ACC112 (cell line): ENCODE results near the gene RASA3.
"Not testable (repeated sequence)": the region's sequence is repeated elsewhere in the genome, so short reads cannot be mapped to it uniquely, and the experiment has no call there.

Source experiments
- H2AFZ ChIP-seq: fragments of 200-600 bp; sonication (generic); one replicate; pipeline ENCODE4 v1.6.0; 2017; ENCODE audit warnings: antibody characterized with exemption, low read length; ENCODE audit not compliant: unreplicated experiment
- H3K27ac ChIP-seq: fragments of 200-600 bp; sonication (generic); 2 replicates; pipeline ENCODE4 v1.5.1; 2014; ENCODE audit warnings: low read depth, mild to moderate bottlenecking, antibody characterized with exemption, low read length, moderate library complexity
- H3K27me3 ChIP-seq: fragments of 200-600 bp; sonication (generic); 2 replicates; pipeline ENCODE4 v1.6.1; 2014; ENCODE audit warnings: mild to moderate bottlenecking, antibody characterized with exemption, low read length, moderate library complexity, mixed read lengths; ENCODE audit not compliant: insufficient read depth
- H3K36me3 ChIP-seq: fragments of 200-600 bp; sonication (generic); 2 replicates; pipeline ENCODE4 v1.6.1; 2016; ENCODE audit warnings: mild to moderate bottlenecking, antibody characterized with exemption, low read length, moderate library complexity, mixed read lengths; ENCODE audit not compliant: insufficient read depth
- H3K4me1 ChIP-seq: fragments of 200-600 bp; sonication (generic); one replicate; pipeline ENCODE4 v1.6.1; 2016; ENCODE audit warnings: low read length, mixed read lengths; ENCODE audit not compliant: insufficient read depth, unreplicated experiment, control insufficient read depth
- H3K4me3 ChIP-seq: fragments of 200-600 bp; sonication (generic); 2 replicates; pipeline ENCODE4 v1.5.1; 2014; ENCODE audit warnings: mild to moderate bottlenecking, low read depth, low read length
- H3K79me2 ChIP-seq: fragments of 200-600 bp; sonication (generic); one replicate; pipeline ENCODE4 v1.6.0; 2016; ENCODE audit warnings: low read length; ENCODE audit not compliant: control insufficient read depth, unreplicated experiment, insufficient read depth

RASA3 gene

GRCh38 chr13:114155320-114155719 lies 22.9 kb upstream of the RASA3 start:
- Histone ChIP-seq H3K27ac (no peak overlapping the region), H3K4me3 (no peak overlapping the region), H2AFZ (no peak overlapping the region), H3K4me1 (no peaks in the 10 kb centered on the region), H3K79me2 (no peaks in the 10 kb centered on the region), H3K27me3 (peaks cover 3% of the 10 kb centered on the region; the same call in 1 of the 2 replicates), H3K36me3 (no peaks in the 10 kb centered on the region)

DNA sequence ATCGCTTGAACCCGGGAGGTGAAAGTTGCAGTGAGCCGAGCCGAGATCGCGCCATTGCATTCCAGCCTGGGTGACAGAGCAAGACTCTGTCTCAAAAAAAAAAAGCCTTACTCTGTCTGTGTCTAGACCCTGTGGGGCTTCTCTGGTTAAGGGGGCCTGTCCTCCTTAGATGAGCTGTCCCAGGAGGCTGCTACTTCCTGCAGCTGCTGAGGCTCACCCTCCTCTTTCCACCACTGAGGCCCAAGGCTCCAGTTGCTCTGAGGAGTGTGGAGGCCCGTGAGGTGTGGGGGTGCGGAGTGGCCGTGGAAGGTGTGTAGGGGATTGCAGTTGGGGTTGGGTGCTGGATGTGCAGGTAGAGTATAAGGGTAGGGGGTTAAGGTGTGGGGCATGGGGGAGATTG lies 22.1 kb upstream of the RASA3 start:
- Histone ChIP-seq H3K4me3 (no peak overlapping the region), H2AFZ (no peak overlapping the region), H3K27me3 (peaks cover 3% of the 10 kb centered on the region; the same call in 1 of the 2 replicates), H3K4me1 (no peaks in the 10 kb centered on the region), H3K36me3 (no peaks in the 10 kb centered on the region), H3K27ac (no peak overlapping the region), H3K79me2 (no peaks in the 10 kb centered on the region)

GRCh38 chr13:114153485-114154080 lies 21.2 kb upstream of the RASA3 start:
- Histone ChIP-seq H3K27ac (no peak overlapping the region), H3K79me2 (no peaks in the 10 kb centered on the region), H2AFZ (no peak overlapping the region), H3K27me3 (peaks cover 3% of the 10 kb centered on the region; the same call in 1 of the 2 replicates), H3K4me1 (no peaks in the 10 kb centered on the region), H3K4me3 (no peak overlapping the region), H3K36me3 (no peaks in the 10 kb centered on the region)

GRCh38 chr13:114152831-114153371 lies 20.5 kb upstream of the RASA3 start:
- Histone ChIP-seq H3K27me3 (peaks cover 3% of the 10 kb centered on the region; the same call in 1 of the 2 replicates), H3K27ac (no peak overlapping the region), H3K79me2 (no peaks in the 10 kb centered on the region), H3K4me3 (no peak overlapping the region), H3K4me1 (no peaks in the 10 kb centered on the region), H2AFZ (no peak overlapping the region), H3K36me3 (no peaks in the 10 kb centered on the region)

DNA sequence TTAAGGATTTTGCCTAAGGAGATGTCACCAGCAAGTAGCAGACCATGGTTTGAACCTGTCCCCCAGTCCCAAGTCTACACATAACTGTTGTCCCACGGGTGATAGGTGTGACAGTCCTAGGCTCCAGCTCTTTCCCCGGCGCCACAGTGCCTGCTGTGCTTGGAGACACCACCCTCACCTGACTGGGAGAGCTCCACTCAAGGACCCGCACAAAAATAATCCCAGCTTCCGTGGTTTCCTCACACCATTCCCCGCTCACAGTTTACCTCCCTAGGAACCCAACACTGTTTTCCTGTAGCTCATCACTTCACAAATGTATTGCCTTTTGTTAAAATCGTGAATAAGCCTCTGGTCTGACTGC lies 19.8 kb upstream of the RASA3 start:
- Histone ChIP-seq H3K27ac (no peak overlapping the region), H3K36me3 (no peaks in the 10 kb centered on the region), H3K79me2 (no peaks in the 10 kb centered on the region), H2AFZ (no peak overlapping the region), H3K4me1 (no peaks in the 10 kb centered on the region), H3K4me3 (no peak overlapping the region), H3K27me3 (peaks cover 3% of the 10 kb centered on the region; the same call in 1 of the 2 replicates)

DNA sequence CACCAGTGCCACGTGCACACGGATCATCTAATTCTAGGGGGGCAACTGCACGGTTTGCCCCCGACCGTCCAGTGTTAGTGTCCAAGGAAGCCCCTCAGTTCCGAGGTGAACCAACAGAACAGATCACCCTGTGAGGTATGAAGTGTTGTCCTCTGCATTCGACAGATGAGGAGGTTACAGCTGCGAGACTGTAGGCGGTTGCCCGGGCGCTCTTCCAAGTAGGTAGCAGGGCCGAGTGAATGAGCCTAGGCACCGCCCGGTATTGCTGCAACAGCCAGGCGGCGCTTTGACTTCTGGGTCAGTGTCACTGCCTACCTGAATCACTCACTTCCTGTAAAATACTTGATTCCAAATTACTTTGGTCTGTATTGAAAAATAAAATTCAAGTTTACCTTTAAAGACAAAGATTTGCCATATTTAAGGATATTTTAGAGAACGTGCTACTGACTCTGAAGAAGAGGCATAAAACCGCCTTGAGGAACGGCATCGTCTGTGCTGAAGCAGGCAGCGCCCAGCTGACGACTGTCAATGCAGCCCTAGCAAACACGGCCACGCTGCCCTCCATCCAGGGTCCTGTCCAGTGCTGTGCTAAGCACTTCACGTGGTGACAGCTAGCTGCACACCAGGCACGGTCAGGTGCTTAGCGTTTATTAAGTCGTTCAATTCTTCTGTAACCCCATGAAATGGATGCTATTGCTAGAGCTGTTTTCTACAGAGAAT lies 19.3 kb upstream of the RASA3 start:
- no peak overlapping the region for H3K27ac ChIP-seq
- no peak overlapping the region for H2AFZ ChIP-seq
- no peaks in the 10 kb centered on the region for H3K79me2 ChIP-seq
- H3K4me3 ChIP-seq: no peak overlapping the region
- H3K4me1 ChIP-seq: no peaks in the 10 kb centered on the region
- H3K27me3 ChIP-seq: peaks cover 3% of the 10 kb centered on the region; the same call in 1 of the 2 replicates
- no peaks in the 10 kb centered on the region for H3K36me3 ChIP-seq

DNA sequence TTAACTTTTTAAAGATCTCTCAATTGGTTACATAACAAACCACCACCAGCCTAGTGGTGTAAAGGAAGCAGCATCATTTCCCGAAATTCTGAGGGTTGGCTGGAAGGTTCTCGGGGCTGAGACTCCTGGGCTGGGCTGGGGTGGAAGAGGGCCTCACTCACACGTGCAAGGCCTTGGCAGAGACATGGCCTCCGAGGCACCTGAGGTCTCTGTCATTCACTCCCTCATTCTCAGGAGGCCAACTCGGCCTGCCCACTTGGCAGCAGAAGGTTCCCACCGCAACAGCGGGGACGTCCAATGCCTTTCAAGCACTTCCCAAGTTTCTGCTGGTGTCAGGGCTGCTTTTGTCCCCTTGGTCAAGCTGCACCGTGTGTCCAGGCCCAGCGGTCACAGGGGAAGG lies 18.6 kb upstream of the RASA3 start:
- Histone ChIP-seq H3K79me2 (no peaks in the 10 kb centered on the region), H3K27ac (no peak overlapping the region), H3K36me3 (no peaks in the 10 kb centered on the region), H2AFZ (no peak overlapping the region), H3K4me3 (no peak overlapping the region), H3K4me1 (no peaks in the 10 kb centered on the region), H3K27me3 (peaks cover 3% of the 10 kb centered on the region; the same call in 1 of the 2 replicates)

GRCh38 chr13:114149774-114150740 lies 17.6 kb upstream of the RASA3 start:
- no peaks in the 10 kb centered on the region for H3K36me3 ChIP-seq
- peaks cover 3% of the 10 kb centered on the region; the same call in 1 of the 2 replicates for H3K27me3 ChIP-seq
- no peaks in the 10 kb centered on the region for H3K79me2 ChIP-seq
- no peaks in the 10 kb centered on the region for H3K4me1 ChIP-seq
- H3K4me3 ChIP-seq: no peak overlapping the region
- H2AFZ ChIP-seq: no peak overlapping the region
- no peak overlapping the region for H3K27ac ChIP-seq

- H3K27ac ChIP-seq: not testable (repeated sequence)
Observed at GRCh38 chr13:114148886-114149285, 16.5 kb upstream of the RASA3 start.

GRCh38 chr13:114148521-114148855 lies 16.1 kb upstream of the RASA3 start:
- H3K4me1 ChIP-seq: no peaks in the 10 kb centered on the region
- H3K79me2 ChIP-seq: no peaks in the 10 kb centered on the region
- H3K4me3 ChIP-seq: no peak overlapping the region
- no peaks in the 10 kb centered on the region for H3K27me3 ChIP-seq
- H3K27ac ChIP-seq: no peak overlapping the region
- no peak overlapping the region for H2AFZ ChIP-seq
- H3K36me3 ChIP-seq: no peaks in the 10 kb centered on the region

More at GRCh38 chr13:114148886-114149285, 16.5 kb upstream of the RASA3 start:
- H3K27me3 ChIP-seq, H3K4me3 ChIP-seq, H3K4me1 ChIP-seq, H3K79me2 ChIP-seq, H2AFZ ChIP-seq, H3K36me3 ChIP-seq: not testable (repeated sequence)
